ENCODE results near the gene ELMO1. TPM values are rescaled to one million over a fixed set of nuclear protein-coding genes. Genes with fewer than 3 reads are reported as not detected.
A peak's percentile ranks its signal among the peaks of the same experiment; 100 is the strongest.

Gene ELMO1
- total RNA-seq, 1 donor from 2014 or later, result 0.69 TPM

DNA sequence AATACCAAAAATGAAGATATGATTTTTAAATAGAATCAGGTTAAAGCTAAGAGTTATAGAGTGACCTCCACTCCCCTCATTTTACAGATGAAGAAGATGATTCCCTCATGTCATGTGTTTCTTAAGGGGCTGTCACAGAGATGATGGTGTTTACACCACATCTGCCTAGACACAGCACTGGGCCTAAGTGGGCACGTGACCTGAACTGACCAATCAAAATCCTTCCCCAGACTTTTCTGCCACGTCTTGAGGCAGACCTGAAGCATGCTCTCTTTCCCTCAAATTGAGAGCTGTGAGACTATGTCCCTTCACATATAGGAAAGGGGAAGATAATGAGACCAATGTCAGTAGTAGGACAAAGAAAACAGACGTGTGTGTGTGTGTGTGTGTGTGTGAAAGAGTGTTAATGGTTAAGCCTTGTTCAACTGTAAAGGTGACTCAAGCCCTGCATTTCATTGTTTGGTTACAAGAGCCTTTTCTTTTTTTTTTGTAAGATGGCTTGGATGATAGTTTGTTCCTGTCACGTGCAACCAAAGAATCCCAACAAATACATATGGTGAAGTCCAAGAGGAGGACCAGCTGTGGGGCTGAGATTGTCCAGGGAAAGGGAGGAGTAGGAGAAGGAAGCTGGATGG is 551.6 kb downstream of the ELMO1 start:
- no peak overlapping the region for H3K4me3 ChIP-seq (ENCODE audit: low read depth, low read length)
- DNase-seq (ENCODE audit: low read depth), result peak; percentile 38
- TF ChIP-seq CTCF (conservative IDR thresholded peaks at IDR 0.05; ENCODE audit: low read depth, low read length), result no peak

DNA sequence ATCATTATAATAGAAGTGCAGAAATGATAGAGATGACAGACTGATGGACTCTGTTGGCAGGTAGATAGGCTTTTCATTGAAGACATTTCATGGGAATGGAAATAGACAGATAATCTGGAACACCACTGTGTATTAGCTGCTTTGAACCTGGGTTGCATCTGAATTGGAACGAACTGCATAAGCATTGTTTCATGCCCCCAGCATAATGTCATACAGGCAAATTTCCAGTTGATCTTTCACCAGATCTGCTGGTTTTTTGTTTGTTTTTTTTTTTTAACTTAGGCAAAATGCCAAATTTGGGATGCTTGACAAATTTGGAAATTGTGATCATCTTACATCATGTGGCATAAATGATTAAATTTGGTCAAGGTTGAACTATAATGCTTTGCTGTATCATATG is 552.2 kb downstream of the ELMO1 start:
- H3K4me3 ChIP-seq (ENCODE audit: low read depth, low read length), result no peak overlapping the region
- no peak for DNase-seq (ENCODE audit: low read depth)
- no peak for TF ChIP-seq CTCF (conservative IDR thresholded peaks at IDR 0.05; ENCODE audit: low read depth, low read length)

DNA sequence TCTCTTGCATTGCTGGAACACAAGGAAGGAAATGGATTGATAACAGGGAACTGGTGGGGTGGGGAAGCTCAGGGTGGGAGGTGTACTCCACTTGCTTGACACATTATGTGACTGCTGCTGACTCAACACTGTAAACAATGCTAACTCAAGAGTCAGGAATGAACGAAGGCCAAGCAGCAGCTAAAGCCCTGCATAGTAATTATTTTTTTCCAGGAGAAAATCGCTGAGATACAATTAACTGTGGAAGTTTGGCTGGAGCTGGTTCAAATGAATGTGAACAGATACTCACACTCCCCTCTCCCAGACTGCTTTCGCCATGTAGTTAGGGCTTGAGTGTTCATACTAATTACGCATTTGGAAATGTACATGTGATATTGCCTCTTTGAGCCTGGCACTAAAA is 553.5 kb downstream of the ELMO1 start:
- TF ChIP-seq CTCF (conservative IDR thresholded peaks at IDR 0.05; ENCODE audit: low read depth, low read length), result no peak
- no peak overlapping the region for H3K4me3 ChIP-seq (ENCODE audit: low read depth, low read length)
- DNase-seq (ENCODE audit: low read depth), result peak; percentile 25

- no peak overlapping the region for H3K4me3 ChIP-seq (ENCODE audit: low read depth, low read length)
- no peak for DNase-seq (ENCODE audit: low read depth)
- TF ChIP-seq CTCF (conservative IDR thresholded peaks at IDR 0.05; ENCODE audit: low read depth, low read length), result no peak
Measured at GRCh38 chr7:36894190-36894589, 554.5 kb downstream of the ELMO1 start.

DNA sequence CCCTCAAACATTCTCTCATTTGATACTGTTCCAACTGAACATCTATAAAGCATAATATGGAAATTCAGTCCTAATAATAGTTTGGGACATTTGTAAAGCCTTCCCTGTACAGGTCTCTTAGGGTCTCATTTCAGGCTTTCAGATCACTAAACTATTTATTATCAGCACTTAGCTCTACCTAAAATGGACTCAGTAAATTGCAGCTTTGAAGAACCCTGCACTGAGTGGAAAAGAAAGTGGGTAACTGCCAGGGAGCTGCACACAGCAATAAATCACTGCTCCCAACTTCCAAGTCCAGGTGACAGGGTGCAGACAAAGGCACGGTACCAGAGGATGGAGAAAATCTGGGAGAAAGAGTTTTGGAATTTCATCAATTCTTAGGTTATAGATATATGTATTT is 559.5 kb downstream of the ELMO1 start:
- TF ChIP-seq CTCF (conservative IDR thresholded peaks at IDR 0.05; ENCODE audit: low read depth, low read length), result no peak
- DNase-seq (ENCODE audit: low read depth), result no peak
- H3K4me3 ChIP-seq (ENCODE audit: low read depth, low read length), result no peak overlapping the region

- DNase-seq (ENCODE audit: low read depth), result no peak
- no peak overlapping the region for H3K4me3 ChIP-seq (ENCODE audit: low read depth, low read length)
- TF ChIP-seq CTCF (conservative IDR thresholded peaks at IDR 0.05; ENCODE audit: low read depth, low read length), result no peak
Measured at GRCh38 chr7:36887969-36888368, 560.7 kb downstream of the ELMO1 start.

DNA sequence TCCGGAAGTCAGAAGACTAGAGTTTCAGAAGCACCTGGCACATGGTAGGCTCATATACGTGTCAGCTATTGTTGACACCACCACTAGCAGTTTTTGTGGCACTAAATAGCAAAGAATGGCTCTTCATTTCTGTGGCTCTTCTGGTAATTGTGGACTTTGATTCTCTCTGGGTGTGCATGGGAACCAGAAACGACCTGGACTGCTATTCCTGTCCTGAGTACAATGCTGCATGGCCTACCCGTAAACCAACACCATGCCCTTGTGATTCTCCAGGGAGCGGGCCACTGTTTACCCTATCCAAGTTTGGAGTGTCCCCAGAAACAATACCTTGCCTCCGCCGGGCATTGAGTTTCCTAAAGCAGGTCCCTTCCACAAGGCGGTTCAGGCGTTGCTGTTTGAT is 561.4 kb downstream of the ELMO1 start:
- no peak overlapping the region for H3K4me3 ChIP-seq (ENCODE audit: low read depth, low read length)
- no peak for DNase-seq (ENCODE audit: low read depth)
- TF ChIP-seq CTCF (conservative IDR thresholded peaks at IDR 0.05; ENCODE audit: low read depth, low read length), result no peak

Data from epithelial cell of proximal tubule (primary cell).